Loucy (cell line): ENCODE measurements around the gene CCDC188.

Experiments used
- H2AFZ ChIP-seq: fragments of 200-600 bp; sonication (generic); 2 replicates; pipeline ENCODE4 v1.6.0; 2016; ENCODE audit warnings: antibody characterized with exemption, mild to moderate bottlenecking, low read length, moderate library complexity
- H3F3A ChIP-seq: fragments of 200-600 bp; 2 replicates; pipeline ENCODE4 v1.6.0; 2016; ENCODE audit warnings: antibody characterized with exemption, low read depth, mild to moderate bottlenecking
- H3K27me3 ChIP-seq: fragments of 200-600 bp; sonication (generic); 2 replicates; pipeline ENCODE4 v1.6.1; 2014; ENCODE audit warnings: low read length, mild to moderate bottlenecking; ENCODE audit not compliant: insufficient read depth, poor library complexity, severe bottlenecking
- H3K36me3 ChIP-seq: fragments of 200-600 bp; sonication (generic); 2 replicates; pipeline ENCODE4 v1.6.1; 2016; ENCODE audit warnings: low read length; ENCODE audit not compliant: insufficient read depth
- H3K4me1 ChIP-seq: fragments of 200-600 bp; sonication (generic); 2 replicates; pipeline ENCODE4 v1.5.1; 2014; ENCODE audit warnings: low read length, mild to moderate bottlenecking; ENCODE audit not compliant: insufficient read depth, poor library complexity, severe bottlenecking
- H3K4me2 ChIP-seq: fragments of 200-600 bp; sonication (generic); 2 replicates; pipeline ENCODE4 v1.6.0; 2014; ENCODE audit warnings: antibody characterized with exemption, low read length, low read depth, mild to moderate bottlenecking; ENCODE audit not compliant: poor library complexity, severe bottlenecking
- H3K4me3 ChIP-seq: fragments of 200-600 bp; sonication (generic); 2 replicates; pipeline ENCODE4 v1.5.1; 2014; ENCODE audit warnings: low read length, mild to moderate bottlenecking, mixed read lengths; ENCODE audit not compliant: poor library complexity, severe bottlenecking
- H3K79me2 ChIP-seq: fragments of 200-600 bp; sonication (generic); 2 replicates; pipeline ENCODE4 v1.6.1; 2014; ENCODE audit warnings: low read length; ENCODE audit not compliant: insufficient read depth
- H3K9ac ChIP-seq: fragments of 200-600 bp; sonication (generic); 2 replicates; pipeline ENCODE4 v1.6.0; 2014; ENCODE audit warnings: mild to moderate bottlenecking, low read depth, low read length, moderate library complexity; ENCODE audit not compliant: poor library complexity, severe bottlenecking
- H3K9me2 ChIP-seq: fragments of 200-600 bp; sonication (generic); replicated peaks from 2 replicates; pipeline ENCODE4 v1.6.1; 2016; ENCODE audit warnings: low read depth, low read length, mixed read lengths
- H3K9me3 ChIP-seq: fragments of 200-600 bp; sonication (generic); 2 replicates; pipeline ENCODE4 v1.6.1; 2014; ENCODE audit warnings: mild to moderate bottlenecking, antibody characterized with exemption, low read length, low read depth; ENCODE audit not compliant: insufficient read depth
- H4K20me1 ChIP-seq: fragments of 200-600 bp; sonication (generic); 2 replicates; pipeline ENCODE4 v1.6.0; 2014; ENCODE audit warnings: antibody characterized with exemption, low read length, mild to moderate bottlenecking; ENCODE audit not compliant: insufficient read depth, poor library complexity, severe bottlenecking
- EZH2phosphoT487 ChIP-seq: fragments of 200-600 bp; IDR thresholded peaks from 2 replicates; pipeline ENCODE4 v1.6.1; 2018; ENCODE audit warnings: antibody characterized with exemption, mild to moderate bottlenecking, moderate library complexity, borderline replicate concordance
- TF ChIP-seq, protein P1 (sequence below): fragments of 200-600 bp; sonication (generic); conservative IDR thresholded peaks from 2 replicates; pipeline ENCODE4 v1.5.1; 2014; ENCODE audit warnings: mild to moderate bottlenecking, antibody characterized with exemption, low read length

CCDC188 gene

DNA sequence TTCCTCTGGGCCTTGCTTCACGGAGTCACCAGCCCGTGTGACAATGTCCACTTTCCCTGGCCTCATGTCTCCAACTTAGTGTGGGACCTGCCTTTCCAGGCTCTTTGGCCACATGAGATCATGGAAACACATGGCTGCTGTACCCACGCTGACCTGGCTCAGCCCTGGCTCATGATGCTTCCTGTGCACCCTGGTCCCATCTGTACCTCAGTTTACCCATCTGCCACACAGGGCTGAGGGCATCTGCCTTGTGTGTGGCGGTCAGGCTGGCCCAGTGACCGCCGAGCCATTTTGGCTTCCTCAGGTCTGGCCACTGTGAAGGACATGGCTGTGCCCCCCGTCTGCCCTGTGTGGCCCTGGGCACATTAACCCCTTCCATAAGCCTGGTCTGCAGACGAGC is 32.2 kb upstream of the CCDC188 start:
- H4K20me1 ChIP-seq: no peaks in the 10 kb centered on the region
- H3K27me3 ChIP-seq: no peaks in the 10 kb centered on the region
- H3K4me1 ChIP-seq: no peaks in the 10 kb centered on the region
- H3K4me3 ChIP-seq: no peak overlapping the region
- H3K36me3 ChIP-seq: no peaks in the 10 kb centered on the region
- no peak overlapping the region for H2AFZ ChIP-seq
- no peaks in the 10 kb centered on the region for H3K79me2 ChIP-seq
- H3K9ac ChIP-seq: no peak overlapping the region
- no peaks in the 10 kb centered on the region for H3K9me2 ChIP-seq
- H3F3A ChIP-seq: no peaks in the 10 kb centered on the region
- H3K4me2 ChIP-seq: no peak overlapping the region
- TF ChIP-seq, protein P1, sequence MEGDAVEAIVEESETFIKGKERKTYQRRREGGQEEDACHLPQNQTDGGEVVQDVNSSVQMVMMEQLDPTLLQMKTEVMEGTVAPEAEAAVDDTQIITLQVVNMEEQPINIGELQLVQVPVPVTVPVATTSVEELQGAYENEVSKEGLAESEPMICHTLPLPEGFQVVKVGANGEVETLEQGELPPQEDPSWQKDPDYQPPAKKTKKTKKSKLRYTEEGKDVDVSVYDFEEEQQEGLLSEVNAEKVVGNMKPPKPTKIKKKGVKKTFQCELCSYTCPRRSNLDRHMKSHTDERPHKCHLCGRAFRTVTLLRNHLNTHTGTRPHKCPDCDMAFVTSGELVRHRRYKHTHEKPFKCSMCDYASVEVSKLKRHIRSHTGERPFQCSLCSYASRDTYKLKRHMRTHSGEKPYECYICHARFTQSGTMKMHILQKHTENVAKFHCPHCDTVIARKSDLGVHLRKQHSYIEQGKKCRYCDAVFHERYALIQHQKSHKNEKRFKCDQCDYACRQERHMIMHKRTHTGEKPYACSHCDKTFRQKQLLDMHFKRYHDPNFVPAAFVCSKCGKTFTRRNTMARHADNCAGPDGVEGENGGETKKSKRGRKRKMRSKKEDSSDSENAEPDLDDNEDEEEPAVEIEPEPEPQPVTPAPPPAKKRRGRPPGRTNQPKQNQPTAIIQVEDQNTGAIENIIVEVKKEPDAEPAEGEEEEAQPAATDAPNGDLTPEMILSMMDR: no peak
- no peak for TF ChIP-seq EZH2phosphoT487
- no peaks in the 10 kb centered on the region for H3K9me3 ChIP-seq

DNA sequence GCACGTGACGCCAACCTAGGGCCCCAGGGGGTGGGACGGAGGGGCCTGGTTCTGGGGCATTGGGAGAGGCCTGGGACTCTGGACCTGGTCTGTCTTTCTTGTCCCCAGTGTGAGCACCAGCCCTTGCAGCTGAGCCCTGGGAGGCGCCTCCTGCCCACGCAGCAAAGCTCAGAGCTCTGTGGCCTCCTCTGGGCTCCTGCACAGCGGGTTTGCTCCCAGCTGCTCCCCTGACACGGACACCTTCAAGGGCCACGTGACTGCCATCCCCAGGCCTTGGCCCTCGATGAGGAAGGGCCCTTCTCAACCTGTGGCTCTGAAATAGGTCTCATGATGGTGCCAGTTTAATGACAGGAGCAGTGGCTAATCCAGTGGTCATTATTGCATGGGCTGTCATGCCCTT is 31.5 kb upstream of the CCDC188 start:
- no peaks in the 10 kb centered on the region for H3K36me3 ChIP-seq
- TF ChIP-seq, protein P1: no peak
- no peak for TF ChIP-seq EZH2phosphoT487
- no peak overlapping the region for H3K4me3 ChIP-seq
- H4K20me1 ChIP-seq: no peaks in the 10 kb centered on the region
- H3F3A ChIP-seq: no peaks in the 10 kb centered on the region
- no peaks in the 10 kb centered on the region for H3K27me3 ChIP-seq
- H3K9ac ChIP-seq: no peak overlapping the region
- no peaks in the 10 kb centered on the region for H3K9me2 ChIP-seq
- no peak overlapping the region for H2AFZ ChIP-seq
- H3K4me2 ChIP-seq: no peak overlapping the region
- no peaks in the 10 kb centered on the region for H3K79me2 ChIP-seq
- H3K4me1 ChIP-seq: no peaks in the 10 kb centered on the region
- no peaks in the 10 kb centered on the region for H3K9me3 ChIP-seq

- no peaks in the 10 kb centered on the region for H3K79me2 ChIP-seq
- no peak overlapping the region for H3K4me2 ChIP-seq
- no peaks in the 10 kb centered on the region for H3F3A ChIP-seq
- no peaks in the 10 kb centered on the region for H3K27me3 ChIP-seq
- no peak overlapping the region for H2AFZ ChIP-seq
- TF ChIP-seq, protein P1: no peak
- TF ChIP-seq EZH2phosphoT487: no peak
- no peaks in the 10 kb centered on the region for H4K20me1 ChIP-seq
- no peaks in the 10 kb centered on the region for H3K9me3 ChIP-seq
- H3K9ac ChIP-seq: no peak overlapping the region
- H3K9me2 ChIP-seq: no peaks in the 10 kb centered on the region
- H3K36me3 ChIP-seq: no peaks in the 10 kb centered on the region
- no peak overlapping the region for H3K4me3 ChIP-seq
- H3K4me1 ChIP-seq: no peaks in the 10 kb centered on the region
Observed at GRCh38 chr22:20181884-20182236, 31.0 kb upstream of the CCDC188 start.
